DND-41 (cell line): ENCODE data around the gene TMEM62.
"Not testable (repeated sequence)": the region's sequence is repeated elsewhere in the genome, so short reads cannot be mapped to it uniquely, and the experiment has no call there.

Experiments
- ATAC-seq: fragments of 200-7000 bp; cut with Tn5 transposase; 3 replicates; pipeline ENCODE4 v1.9.1; 2021; ENCODE audit warnings: low read depth; ENCODE audit not compliant: insufficient read depth
- DNase-seq: peaks from one replicate; pipeline ENCODE4 v3.0.0-alpha.2; 2020
- H2AFZ ChIP-seq: 2 replicates; pipeline ENCODE4 v1.6.0; 2012; ENCODE audit warnings: low read depth, low read length
- H3K27ac ChIP-seq: 2 replicates; pipeline ENCODE4 v1.5.1; 2012; ENCODE audit warnings: low read length, inconsistent platforms
- H3K27me3 ChIP-seq: fragments of 200-600 bp; sonication (generic); 2 replicates; pipeline ENCODE4 v1.6.0; 2012; ENCODE audit warnings: low read length, mild to moderate bottlenecking, inconsistent platforms; ENCODE audit not compliant: insufficient read depth, poor library complexity
- H3K36me3 ChIP-seq: 2 replicates; pipeline ENCODE4 v1.5.1; 2012; ENCODE audit warnings: low read length, inconsistent platforms; ENCODE audit not compliant: insufficient read depth
- H3K4me1 ChIP-seq: 2 replicates; pipeline ENCODE4 v1.5.1; 2012; ENCODE audit warnings: mild to moderate bottlenecking, low read length; ENCODE audit not compliant: insufficient read depth
- H3K4me2 ChIP-seq: 2 replicates; pipeline ENCODE4 v1.6.0; 2012; ENCODE audit warnings: mild to moderate bottlenecking, moderate library complexity, low read length, inconsistent platforms; ENCODE audit not compliant: insufficient read depth
- H3K4me3 ChIP-seq, 2 experiments: fragments of 200-600 bp in 1 of 2; shearing (Covaris generic) in 1 of 2; 2 replicates each; pipeline ENCODE4 v1.5.1; 2012 to 2016; ENCODE audit warnings: inconsistent platforms in 2 of 2, low read length in 2 of 2, mild to moderate bottlenecking in 2 of 2, low read depth in 1 of 2, moderate library complexity in 1 of 2
- H3K79me2 ChIP-seq: 2 replicates; pipeline ENCODE4 v1.6.0; 2012; ENCODE audit warnings: low read length, inconsistent platforms; ENCODE audit not compliant: insufficient read depth
- H3K9ac ChIP-seq: 2 replicates; pipeline ENCODE4 v1.6.0; 2012; ENCODE audit warnings: low read depth, mild to moderate bottlenecking, inconsistent platforms, low read length, moderate library complexity
- H3K9me3 ChIP-seq: 2 replicates; pipeline ENCODE4 v1.5.1; 2012; ENCODE audit warnings: low read length, moderate library complexity, mild to moderate bottlenecking, inconsistent platforms; ENCODE audit not compliant: insufficient read depth, severe bottlenecking
- H4K20me1 ChIP-seq: 2 replicates; pipeline ENCODE4 v1.6.0; 2012; ENCODE audit warnings: low read length; ENCODE audit not compliant: insufficient read depth
- EZH2 ChIP-seq: IDR thresholded peaks from 3 replicates; pipeline ENCODE4 v1.6.1; 2012; ENCODE audit warnings: borderline replicate concordance, low read depth, mild to moderate bottlenecking, moderate library complexity, low read length, inconsistent platforms; ENCODE audit not compliant: severe bottlenecking
- TF ChIP-seq, protein P1 (sequence below): IDR thresholded peaks from 2 replicates; pipeline ENCODE4 v1.5.1; 2012; ENCODE audit warnings: borderline replicate concordance, low read length, moderate library complexity, mild to moderate bottlenecking; ENCODE audit not compliant: poor library complexity, severe bottlenecking; ENCODE audit errors: extremely low read depth

Gene TMEM62

DNA sequence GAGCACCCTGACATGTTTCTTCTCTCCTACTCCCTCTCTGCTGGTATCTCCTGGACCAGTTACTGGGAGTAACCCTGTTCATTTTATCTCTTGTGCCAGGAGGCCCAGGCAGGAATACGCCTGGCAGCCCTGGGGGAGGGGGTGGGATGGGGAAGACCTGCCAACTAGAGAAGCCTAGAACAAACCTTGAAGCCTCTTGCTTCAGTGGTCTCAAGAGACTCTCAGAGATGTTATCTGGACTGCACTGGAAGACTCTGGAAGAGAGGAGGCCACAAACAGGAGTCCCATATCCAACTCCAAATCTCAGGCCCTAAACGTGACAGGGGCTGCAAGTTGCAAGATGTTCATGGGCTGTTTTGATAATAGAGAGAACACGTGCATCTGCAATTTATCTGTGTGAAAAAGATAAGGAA lies 87.6 kb downstream of the TMEM62 start, which contains the start of gene EPB42:
Gene EPB42, minus strand, starts transcription at position 28 of the 413 bp plus-strand sequence. CDS start 193 bp downstream, outside the sequence.
- DNase-seq (no peak), ATAC-seq (no peak)
- Histone ChIP-seq H3K27me3 (peaks cover 3% of the 10 kb centered on the region), H3K4me1 (no peaks in the 10 kb centered on the region), H3K9ac (no peak within 1 kb of the TSS), H4K20me1 (no peaks in the 10 kb centered on the region), H3K27ac (no peak within 1 kb of the TSS), H2AFZ (no peak within 1 kb of the TSS), H3K79me2 (no peaks in the 10 kb centered on the region), H3K4me2 (no peak within 1 kb of the TSS), H3K36me3 (no peaks in the 10 kb centered on the region), H3K9me3 (no peaks in the 10 kb centered on the region), H3K4me3 (no peak within 1 kb of the TSS)
- no peak for TF ChIP-seq EZH2
- TF ChIP-seq, protein P1, sequence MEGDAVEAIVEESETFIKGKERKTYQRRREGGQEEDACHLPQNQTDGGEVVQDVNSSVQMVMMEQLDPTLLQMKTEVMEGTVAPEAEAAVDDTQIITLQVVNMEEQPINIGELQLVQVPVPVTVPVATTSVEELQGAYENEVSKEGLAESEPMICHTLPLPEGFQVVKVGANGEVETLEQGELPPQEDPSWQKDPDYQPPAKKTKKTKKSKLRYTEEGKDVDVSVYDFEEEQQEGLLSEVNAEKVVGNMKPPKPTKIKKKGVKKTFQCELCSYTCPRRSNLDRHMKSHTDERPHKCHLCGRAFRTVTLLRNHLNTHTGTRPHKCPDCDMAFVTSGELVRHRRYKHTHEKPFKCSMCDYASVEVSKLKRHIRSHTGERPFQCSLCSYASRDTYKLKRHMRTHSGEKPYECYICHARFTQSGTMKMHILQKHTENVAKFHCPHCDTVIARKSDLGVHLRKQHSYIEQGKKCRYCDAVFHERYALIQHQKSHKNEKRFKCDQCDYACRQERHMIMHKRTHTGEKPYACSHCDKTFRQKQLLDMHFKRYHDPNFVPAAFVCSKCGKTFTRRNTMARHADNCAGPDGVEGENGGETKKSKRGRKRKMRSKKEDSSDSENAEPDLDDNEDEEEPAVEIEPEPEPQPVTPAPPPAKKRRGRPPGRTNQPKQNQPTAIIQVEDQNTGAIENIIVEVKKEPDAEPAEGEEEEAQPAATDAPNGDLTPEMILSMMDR = no peak

DNA sequence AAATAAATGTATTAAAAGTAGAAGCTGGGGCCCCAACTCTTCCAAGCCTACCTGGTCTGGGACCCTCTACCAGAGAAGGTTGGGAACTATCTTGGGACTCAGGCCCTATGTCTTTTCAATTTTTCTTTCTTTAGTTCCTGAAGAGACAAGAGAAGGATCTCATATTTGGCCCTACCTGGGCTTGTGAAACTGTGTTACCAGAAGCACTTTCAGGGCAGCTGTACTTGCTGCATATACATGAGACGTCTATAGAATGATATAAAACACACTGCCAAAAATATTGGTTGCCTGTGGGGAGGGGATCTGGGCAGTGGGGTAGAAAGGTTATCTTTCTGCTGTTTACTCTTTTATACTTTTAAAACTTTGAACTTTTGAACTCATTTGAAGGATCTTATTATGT lies 88.0 kb downstream of the TMEM62 start:
- TF ChIP-seq, protein P1 = no peak
- no peak for TF ChIP-seq EZH2
- Histone ChIP-seq H2AFZ (no peak overlapping the region), H3K27me3 (peaks cover 3% of the 10 kb centered on the region), H3K36me3 (no peaks in the 10 kb centered on the region), H3K9me3 (no peaks in the 10 kb centered on the region), H3K79me2 (no peaks in the 10 kb centered on the region), H4K20me1 (no peaks in the 10 kb centered on the region), H3K9ac (no peak overlapping the region), H3K4me3 (no peak overlapping the region), H3K4me1 (no peaks in the 10 kb centered on the region), H3K27ac (no peak overlapping the region), H3K4me2 (no peak overlapping the region)
- ATAC-seq (no peak), DNase-seq (no peak)

DNA sequence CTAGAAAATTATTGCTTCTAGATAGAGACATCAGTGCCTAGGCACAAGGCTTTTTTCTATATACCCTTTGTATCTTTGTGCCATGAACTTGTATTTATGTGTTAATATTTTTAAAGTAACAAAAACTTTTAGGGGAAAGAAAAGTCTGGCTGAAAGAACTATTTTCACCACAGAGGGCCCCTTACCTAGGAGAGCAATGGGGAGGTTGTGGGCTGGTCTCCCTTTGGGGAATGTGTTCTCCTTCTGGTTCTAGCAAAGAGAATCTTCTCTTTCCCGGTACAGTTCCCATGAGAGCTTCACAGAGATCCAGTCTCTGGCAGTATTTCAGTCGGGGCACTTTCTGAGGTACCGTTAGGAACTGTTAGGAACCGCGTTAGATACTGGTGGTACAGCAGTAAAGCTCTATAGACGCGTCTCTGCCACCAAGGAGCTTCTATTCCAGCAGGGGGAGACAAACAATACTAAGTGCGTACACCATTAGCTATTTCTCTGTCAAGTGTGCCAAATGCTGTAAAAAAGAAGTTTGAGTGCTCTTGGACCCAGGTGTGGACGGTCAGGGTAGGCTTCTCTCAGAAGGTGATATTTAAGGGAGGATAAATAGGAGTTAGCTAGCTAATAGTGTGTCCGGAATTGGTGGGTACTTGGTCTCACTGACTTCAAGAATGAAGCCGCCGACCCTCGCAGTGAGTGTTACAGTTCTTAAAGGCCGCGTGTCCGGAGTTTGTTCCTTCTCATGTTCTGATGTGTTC lies 92.0 kb downstream of the TMEM62 start:
- no peak for TF ChIP-seq EZH2
- TF ChIP-seq, protein P1 = peak; percentile 79
- ATAC-seq (peak; percentile 98), DNase-seq (peak; percentile 49)
- Histone ChIP-seq H2AFZ (0 out of 2 replicates have a peak overlapping the region, but pooled peaks have one; percentile 16), H3K79me2 (no peaks in the 10 kb centered on the region), H3K4me2 (no peak overlapping the region), H3K9me3 (no peaks in the 10 kb centered on the region), H4K20me1 (no peaks in the 10 kb centered on the region), H3K4me1 (no peaks in the 10 kb centered on the region), H3K27me3 (peaks cover 6% of the 10 kb centered on the region), H3K9ac (no peak overlapping the region), H3K36me3 (no peaks in the 10 kb centered on the region), H3K4me3 (no peak overlapping the region), H3K27ac (no peak overlapping the region)

DNA sequence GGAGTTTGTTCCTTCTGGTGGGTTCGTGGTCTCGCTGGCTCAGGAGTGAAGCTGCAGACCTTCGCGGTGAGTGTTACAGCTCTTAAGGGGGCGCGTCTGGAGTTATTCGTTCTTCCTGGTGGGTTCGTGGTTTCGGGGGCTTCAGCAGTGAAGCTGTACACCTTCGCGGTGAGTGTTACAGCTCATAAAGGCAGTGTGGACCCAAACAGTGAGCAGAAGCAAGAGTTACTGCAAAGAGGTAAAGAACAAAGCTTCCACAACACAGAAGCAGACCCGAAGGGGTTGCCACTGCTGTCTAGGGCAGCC lies 92.5 kb downstream of the TMEM62 start:
- not testable (repeated sequence) for H3K9ac ChIP-seq, H3K27ac ChIP-seq, H4K20me1 ChIP-seq, H3K9me3 ChIP-seq, H3K4me1 ChIP-seq, ATAC-seq, H3K79me2 ChIP-seq, H3K4me3 ChIP-seq, H3K4me2 ChIP-seq, H3K36me3 ChIP-seq, H3K27me3 ChIP-seq
- H2AFZ ChIP-seq = 0 out of 2 replicates have a peak overlapping the region, but pooled peaks have one; percentile 16
- DNase-seq = peak; percentile 12
